NB4 (cell line): ENCODE data around the gene NUDT4.

Experiments used
- DNase-seq: peaks from one replicate; pipeline ENCODE4 v3.0.0; 2010; ENCODE audit warnings: low read depth
- H3K4me3 ChIP-seq: one replicate; pipeline ENCODE4 v1.5.1; 2011; ENCODE audit warnings: mild to moderate bottlenecking, low read depth, low read length, moderate library complexity
- CTCF ChIP-seq: IDR thresholded peaks from one replicate; pipeline ENCODE4 v1.5.1; 2012; ENCODE audit warnings: low read depth, low read length
- MAX ChIP-seq: IDR thresholded peaks from 2 replicates; pipeline ENCODE4 v1.6.1; 2011; ENCODE audit warnings: low read depth, low read length
- MYC ChIP-seq: IDR thresholded peaks from 2 replicates; pipeline ENCODE4 v1.6.1; 2011; ENCODE audit warnings: low read depth, low read length
- POLR2A ChIP-seq: IDR thresholded peaks from 2 replicates; pipeline ENCODE4 v1.6.1; 2011; ENCODE audit warnings: mild to moderate bottlenecking; ENCODE audit not compliant: insufficient read length; ENCODE audit errors: extremely low read depth

The NUDT4 gene

GRCh38 chr12:93442411-93443340, 65.0 kb downstream of the NUDT4 start:
- DNase-seq: peak; percentile 38
- TF ChIP-seq MYC (no peak), MAX (no peak)
- H3K4me3 ChIP-seq: peak overlapping the region; percentile 87

- H3K4me3 ChIP-seq: no peak overlapping the region
- TF ChIP-seq MYC (no peak), POLR2A (no peak), CTCF (no peak)
- DNase-seq: no peak
These were observed 65.9 kb downstream of the NUDT4 start for GRCh38 chr12:93443576-93443975.

- H3K4me3 ChIP-seq: no peak overlapping the region
- TF ChIP-seq MYC (no peak), MAX (no peak), POLR2A (no peak), CTCF (no peak)
- peak; percentile 47 for DNase-seq
These were observed 70.0 kb downstream of the NUDT4 start for GRCh38 chr12:93447555-93448290.

- no peak overlapping the region for H3K4me3 ChIP-seq
- DNase-seq: peak; percentile 58
- TF ChIP-seq MYC: no peak
- no peak for TF ChIP-seq CTCF
- TF ChIP-seq POLR2A: no peak
- no peak for TF ChIP-seq MAX
These were observed 71.1 kb downstream of the NUDT4 start for GRCh38 chr12:93448796-93449195.

GRCh38 chr12:93449277-93449676, 71.6 kb downstream of the NUDT4 start:
- DNase-seq: peak; percentile 93
- H3K4me3 ChIP-seq: no peak overlapping the region
- TF ChIP-seq CTCF (no peak), POLR2A (no peak), MAX (no peak), MYC (no peak)

GRCh38 chr12:93451423-93452158, 73.9 kb downstream of the NUDT4 start:
- H3K4me3 ChIP-seq: no peak overlapping the region
- no peak for TF ChIP-seq POLR2A
- TF ChIP-seq CTCF: no peak
- no peak for TF ChIP-seq MYC
- no peak for TF ChIP-seq MAX
- DNase-seq: no peak
